ENCODE data around the gene OPN3.

- TF ChIP-seq EZH2 (IDR thresholded peaks at IDR 0.05; ENCODE audit: insufficient read depth, poor library complexity, severe bottlenecking) (no peak), EZH2phosphoT487 (IDR thresholded peaks at IDR 0.05; ENCODE audit: insufficient read depth, low read depth) (no peak)
Measured at GRCh38 chr1:241627453-241628259, 12.5 kb downstream of the OPN3 start.
